ENCODE results near the gene NOTUM.
"Not testable (repeated sequence)": the region's sequence is repeated elsewhere in the genome, so short reads cannot be mapped to it uniquely, and the experiment has no call there.

NOTUM gene

DNA sequence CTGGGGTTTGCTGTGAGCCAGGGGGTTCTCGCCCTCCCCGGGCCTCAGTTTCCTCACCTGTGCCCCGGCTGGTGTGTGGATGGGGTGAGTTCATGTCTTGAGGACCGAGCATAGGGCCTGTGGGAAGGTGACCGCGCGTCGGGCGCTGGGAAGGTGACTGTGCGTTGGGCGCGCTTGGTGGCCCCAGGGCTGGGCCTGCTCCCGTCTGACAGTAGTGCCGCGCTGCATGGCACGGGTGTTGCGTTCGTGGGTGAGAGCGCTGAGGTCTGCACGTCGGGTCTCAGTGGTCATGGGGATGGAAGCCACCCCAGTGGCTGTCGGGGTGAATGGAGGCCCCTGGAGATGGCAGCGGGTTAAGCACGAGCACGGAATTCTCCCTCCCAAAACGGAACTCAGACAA is 25.6 kb upstream of the NOTUM start:
- no peak overlapping the region for H3K27ac ChIP-seq (ENCODE audit: low read length)

DNA sequence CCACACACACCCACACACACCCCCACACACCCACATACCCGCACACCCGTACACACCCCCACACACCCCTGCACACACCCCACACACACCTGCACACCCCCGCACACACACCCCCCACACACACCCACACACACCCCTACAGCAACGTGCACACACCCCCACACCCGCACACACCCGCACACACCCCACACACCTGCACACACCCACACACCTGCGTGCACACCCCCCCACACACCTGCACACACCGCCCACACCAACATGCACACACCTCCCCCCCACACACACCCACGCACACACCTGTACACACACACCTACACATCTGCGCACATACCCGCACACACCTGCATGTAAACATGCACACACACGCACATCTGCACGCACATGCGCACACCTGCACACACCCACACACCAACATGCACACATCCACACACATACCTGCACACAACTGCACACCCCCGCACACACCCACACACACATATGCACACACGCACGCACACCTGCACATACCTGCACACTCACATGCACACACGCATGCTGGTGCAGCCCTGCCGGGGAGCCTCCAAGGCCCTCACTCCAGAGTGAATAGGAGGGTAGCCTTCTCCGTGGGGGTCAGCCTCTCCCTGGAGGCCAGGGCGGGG is 23.9 kb upstream of the NOTUM start:
- no peaks in the 10 kb centered on the region for H3K4me1 ChIP-seq (ENCODE audit: control insufficient read depth, insufficient read depth, low read length)
- no peak overlapping the region for H3K4me3 ChIP-seq (ENCODE audit: low read length)
- DNase-seq (ENCODE audit: low read depth, low spot score) = no peak
- H3K9me3 ChIP-seq (ENCODE audit: control insufficient read depth, insufficient read depth, low read length) = no peaks in the 10 kb centered on the region
- H3K27ac ChIP-seq (ENCODE audit: low read length) = no peak overlapping the region
- 100% methylated on average over 11 of the region's 21 CpGs for WGBS (ENCODE audit: insufficient coverage, insufficient read length)
- H3K36me3 ChIP-seq (ENCODE audit: control insufficient read depth, insufficient read depth, low read length) = peaks cover 26% of the 10 kb centered on the region
- H3K27me3 ChIP-seq (ENCODE audit: control insufficient read depth, insufficient read depth, low read length) = no peaks in the 10 kb centered on the region

More for the DNA sequence above, 25.6 kb upstream of the NOTUM start:
- Histone ChIP-seq H3K36me3 (ENCODE audit: control insufficient read depth, insufficient read depth, low read length) (peaks cover 24% of the 10 kb centered on the region), H3K4me1 (ENCODE audit: control insufficient read depth, insufficient read depth, low read length) (peaks cover 4% of the 10 kb centered on the region), H3K9me3 (ENCODE audit: control insufficient read depth, insufficient read depth, low read length) (no peaks in the 10 kb centered on the region), H3K4me3 (ENCODE audit: low read length) (no peak overlapping the region), H3K27me3 (ENCODE audit: control insufficient read depth, insufficient read depth, low read length) (no peaks in the 10 kb centered on the region)
- DNase-seq (ENCODE audit: low read depth, low spot score) = no peak
- WGBS (ENCODE audit: insufficient coverage, insufficient read length) = no CpG with 5 or more reads among the region's 26 CpGs

DNA sequence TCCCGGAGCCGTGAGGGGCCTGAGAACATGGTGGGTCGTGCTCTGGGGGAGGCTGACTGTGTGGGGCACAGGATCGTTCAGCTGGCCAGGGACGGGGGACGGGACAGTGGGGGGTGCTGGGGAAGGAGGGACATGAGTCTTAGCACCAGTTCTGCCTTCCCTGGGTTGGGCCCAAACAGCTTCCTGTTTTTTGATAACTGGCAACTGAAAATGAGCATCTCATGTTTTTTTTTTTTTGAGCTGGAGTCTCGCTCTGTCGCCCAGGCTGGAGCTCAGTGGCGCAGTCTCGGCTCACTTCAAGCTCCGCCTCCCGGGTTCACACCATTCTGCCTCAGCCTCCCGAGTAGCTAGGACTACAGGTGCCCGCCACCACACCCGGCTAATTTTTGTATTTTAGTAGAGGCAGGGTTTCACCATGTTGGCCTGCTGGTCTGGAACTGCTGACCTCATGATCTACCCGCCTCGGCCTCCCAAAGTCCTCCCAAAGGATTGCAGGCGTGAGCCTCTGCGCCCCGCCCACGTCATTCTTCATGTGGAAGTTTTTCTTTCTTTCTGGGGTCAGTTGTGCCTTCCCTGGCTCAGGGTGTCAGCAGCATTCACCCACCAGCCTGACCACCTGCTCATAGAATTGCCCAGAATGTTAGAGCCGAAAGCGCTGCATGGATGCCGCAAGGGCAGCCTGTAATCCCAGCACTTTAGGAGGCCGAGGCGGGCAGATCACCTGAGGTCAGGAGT is 22.8 kb upstream of the NOTUM start:
- WGBS (ENCODE audit: insufficient coverage, insufficient read length) = no CpG with 5 or more reads among the region's 26 CpGs
- H3K4me3 ChIP-seq (ENCODE audit: low read length) = no peak overlapping the region; the same call in 1 of the 2 replicates
- H3K27ac ChIP-seq (ENCODE audit: low read length) = no peak overlapping the region
- peaks cover 24% of the 10 kb centered on the region for H3K36me3 ChIP-seq (ENCODE audit: control insufficient read depth, insufficient read depth, low read length)
- no peaks in the 10 kb centered on the region for H3K27me3 ChIP-seq (ENCODE audit: control insufficient read depth, insufficient read depth, low read length)
- H3K9me3 ChIP-seq (ENCODE audit: control insufficient read depth, insufficient read depth, low read length) = no peaks in the 10 kb centered on the region
- H3K4me1 ChIP-seq (ENCODE audit: control insufficient read depth, insufficient read depth, low read length) = no peaks in the 10 kb centered on the region
- no peak for DNase-seq (ENCODE audit: low read depth, low spot score)

- no CpG with 5 or more reads among the region's 35 CpGs for WGBS (ENCODE audit: insufficient coverage, insufficient read length)
- Histone ChIP-seq H3K4me3 (ENCODE audit: low read length) (no peak overlapping the region; the same call in 1 of the 2 replicates), H3K4me1 (ENCODE audit: control insufficient read depth, insufficient read depth, low read length) (no peaks in the 10 kb centered on the region), H3K27ac (ENCODE audit: low read length) (no peak overlapping the region), H3K27me3 (ENCODE audit: control insufficient read depth, insufficient read depth, low read length) (no peaks in the 10 kb centered on the region), H3K9me3 (ENCODE audit: control insufficient read depth, insufficient read depth, low read length) (no peaks in the 10 kb centered on the region), H3K36me3 (ENCODE audit: control insufficient read depth, insufficient read depth, low read length) (peaks cover 24% of the 10 kb centered on the region)
- DNase-seq (ENCODE audit: low read depth, low spot score) = no peak
These were observed 22.1 kb upstream of the NOTUM start for GRCh38 chr17:81983011-81983638.

GRCh38 chr17:81981511-81981910 is 20.5 kb upstream of the NOTUM start:
- not testable (repeated sequence) for H3K27me3 ChIP-seq (ENCODE audit: control insufficient read depth, insufficient read depth, low read length); H3K4me1 ChIP-seq (ENCODE audit: control insufficient read depth, insufficient read depth, low read length); H3K9me3 ChIP-seq (ENCODE audit: control insufficient read depth, insufficient read depth, low read length); H3K4me3 ChIP-seq (ENCODE audit: low read length); H3K27ac ChIP-seq (ENCODE audit: low read length); DNase-seq (ENCODE audit: low read depth, low spot score)
- WGBS (ENCODE audit: insufficient coverage, insufficient read length) = no CpG with 5 or more reads among the region's 12 CpGs
- peaks cover 21% of the 10 kb centered on the region for H3K36me3 ChIP-seq (ENCODE audit: control insufficient read depth, insufficient read depth, low read length)

DNA sequence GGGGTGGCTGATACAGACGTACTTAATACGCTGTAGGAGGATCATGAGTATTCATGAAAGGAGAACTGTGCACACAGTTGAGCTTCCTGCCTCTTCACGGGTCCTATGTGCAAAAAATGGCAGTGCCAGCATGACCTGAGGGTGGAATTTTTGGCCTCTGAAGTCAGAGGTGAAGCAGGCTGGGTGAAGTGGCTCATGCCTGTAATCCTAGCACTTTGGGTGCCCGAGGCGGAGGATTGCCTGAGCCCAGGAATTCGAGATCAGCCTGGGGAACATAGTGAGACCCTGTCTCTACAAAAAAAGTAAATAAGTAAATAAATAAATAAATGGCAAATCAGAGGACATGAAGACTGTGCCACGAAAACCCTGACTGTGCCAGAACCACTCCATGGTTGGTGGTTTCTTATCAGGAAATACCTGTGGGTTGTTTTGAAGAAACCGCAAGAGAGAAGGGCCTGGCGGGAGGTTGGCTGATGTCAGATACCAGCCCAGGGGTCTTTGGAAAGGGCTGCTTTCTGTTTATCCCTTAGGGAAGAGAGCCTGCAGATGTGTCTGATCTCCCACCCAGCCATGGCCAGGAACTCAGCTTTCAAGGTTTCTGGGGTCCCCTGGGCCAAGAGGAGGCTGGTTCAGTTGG is 19.8 kb upstream of the NOTUM start:
- Histone ChIP-seq H3K36me3 (ENCODE audit: control insufficient read depth, insufficient read depth, low read length) (peaks cover 21% of the 10 kb centered on the region), H3K27me3 (ENCODE audit: control insufficient read depth, insufficient read depth, low read length) (no peaks in the 10 kb centered on the region; the same call in 1 of the 2 replicates), H3K9me3 (ENCODE audit: control insufficient read depth, insufficient read depth, low read length) (no peaks in the 10 kb centered on the region), H3K4me1 (ENCODE audit: control insufficient read depth, insufficient read depth, low read length) (no peaks in the 10 kb centered on the region), H3K27ac (ENCODE audit: low read length) (no peak overlapping the region), H3K4me3 (ENCODE audit: low read length) (no peak overlapping the region)
- no CpG with 5 or more reads among the region's 9 CpGs for WGBS (ENCODE audit: insufficient coverage, insufficient read length)
- DNase-seq (ENCODE audit: low read depth, low spot score) = no peak

- no peak for DNase-seq (ENCODE audit: low read depth, low spot score)
- Histone ChIP-seq H3K9me3 (ENCODE audit: control insufficient read depth, insufficient read depth, low read length) (no peaks in the 10 kb centered on the region), H3K4me1 (ENCODE audit: control insufficient read depth, insufficient read depth, low read length) (no peaks in the 10 kb centered on the region), H3K27ac (ENCODE audit: low read length) (no peak overlapping the region), H3K27me3 (ENCODE audit: control insufficient read depth, insufficient read depth, low read length) (no peaks in the 10 kb centered on the region; the same call in 1 of the 2 replicates), H3K36me3 (ENCODE audit: control insufficient read depth, insufficient read depth, low read length) (peaks cover 16% of the 10 kb centered on the region), H3K4me3 (ENCODE audit: low read length) (no peak overlapping the region)
- WGBS (ENCODE audit: insufficient coverage, insufficient read length) = no CpG with 5 or more reads among the region's 4 CpGs
These were observed 19.1 kb upstream of the NOTUM start for GRCh38 chr17:81980122-81980521.

DNA sequence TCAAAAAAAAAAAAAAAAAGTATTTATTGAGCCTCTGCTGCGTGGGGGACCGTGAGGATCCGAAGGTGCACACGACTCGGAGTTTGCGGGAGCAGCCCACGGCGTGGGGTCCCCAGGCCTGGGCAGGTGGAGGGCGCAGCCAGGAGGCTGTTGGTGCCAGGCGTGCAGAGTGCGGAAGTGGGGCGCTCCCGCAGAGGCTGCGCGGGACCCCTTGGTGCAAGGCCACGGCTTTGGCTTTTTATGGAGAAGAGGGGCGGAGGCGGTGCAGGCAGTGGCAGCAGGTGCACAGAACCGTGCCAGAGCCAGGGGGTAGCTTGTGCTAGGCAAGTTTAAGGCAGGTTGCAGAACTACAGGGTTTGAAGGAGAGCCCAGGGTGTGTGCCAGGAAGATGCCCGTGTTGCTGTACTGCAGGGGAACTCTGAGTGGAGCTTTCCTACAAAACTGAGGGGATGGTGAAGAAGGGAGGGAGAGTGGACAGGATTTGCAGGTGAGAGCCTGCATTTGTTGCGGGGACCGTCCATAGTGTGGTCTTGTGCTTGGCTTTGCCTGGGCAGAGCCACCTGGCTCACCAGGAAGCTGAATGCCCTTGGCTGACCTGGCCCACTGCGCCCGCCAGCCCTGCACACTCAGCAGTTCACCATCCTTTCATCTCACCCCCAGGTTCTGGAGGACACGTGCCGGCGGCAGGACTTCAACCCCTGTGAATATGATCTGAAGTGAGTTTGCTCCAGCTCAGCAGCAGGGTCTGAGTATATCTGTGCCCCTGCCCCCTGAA is 17.7 kb upstream of the NOTUM start:
- Histone ChIP-seq H3K27ac (ENCODE audit: low read length) (no peak overlapping the region), H3K4me1 (ENCODE audit: control insufficient read depth, insufficient read depth, low read length) (no peaks in the 10 kb centered on the region)
- WGBS (ENCODE audit: insufficient coverage, insufficient read length) = no CpG with 5 or more reads among the region's 27 CpGs

DNA sequence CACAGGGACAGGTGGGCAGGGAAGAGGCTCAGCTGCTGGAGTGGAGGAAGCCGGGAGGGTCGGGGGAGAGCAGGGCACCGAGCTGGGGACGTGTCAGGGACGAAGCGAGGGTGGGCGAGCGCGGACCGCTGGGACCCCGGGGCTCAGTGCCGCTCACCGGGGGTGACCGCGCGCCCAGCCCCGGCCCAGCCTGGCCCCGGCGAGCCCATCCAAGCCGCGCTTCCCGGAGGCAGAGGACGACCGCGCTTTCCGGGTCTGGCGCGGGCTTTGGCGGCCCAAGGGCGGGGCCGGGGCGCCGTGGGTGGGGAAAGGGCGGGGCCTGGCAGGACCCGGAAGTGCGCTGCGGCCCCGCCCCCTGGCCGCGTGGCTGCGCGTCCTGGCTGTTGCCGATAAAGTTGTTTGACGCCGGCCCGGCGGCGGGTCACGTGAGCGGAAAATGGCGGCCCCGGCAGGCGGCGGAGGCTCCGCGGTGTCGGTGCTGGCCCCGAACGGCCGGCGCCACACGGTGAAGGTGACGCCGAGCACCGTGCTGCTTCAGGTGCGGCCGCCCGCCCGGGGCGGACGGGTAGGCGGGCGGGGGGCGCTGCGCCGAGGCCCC is 16.3 kb upstream of the NOTUM start, which contains the start of gene ASPSCR1:
Gene ASPSCR1, plus strand, starts transcription at position 419 of the 598 bp plus-strand sequence. Its CDS starts 18 bp downstream, at position 437.
- Histone ChIP-seq H3K36me3 (ENCODE audit: control insufficient read depth, insufficient read depth, low read length) (0 out of 2 replicates have a peak, but pooled peaks cover 2% of the 10 kb centered on the region), H3K27ac (ENCODE audit: low read length) (no peak within 1 kb of the TSS), H3K4me1 (ENCODE audit: control insufficient read depth, insufficient read depth, low read length) (no peaks in the 10 kb centered on the region), H3K4me3 (ENCODE audit: low read length) (peak within 1 kb of the TSS; percentile 77), H3K27me3 (ENCODE audit: control insufficient read depth, insufficient read depth, low read length) (no peaks in the 10 kb centered on the region; the same call in 1 of the 2 replicates), H3K9me3 (ENCODE audit: control insufficient read depth, insufficient read depth, low read length) (no peaks in the 10 kb centered on the region)
- no CpG with 5 or more reads among the region's 76 CpGs for WGBS (ENCODE audit: insufficient coverage, insufficient read length)
- no peak for DNase-seq (ENCODE audit: low read depth, low spot score)

More for the DNA sequence above, 17.7 kb upstream of the NOTUM start:
- Histone ChIP-seq H3K9me3 (ENCODE audit: control insufficient read depth, insufficient read depth, low read length) (no peaks in the 10 kb centered on the region), H3K27me3 (ENCODE audit: control insufficient read depth, insufficient read depth, low read length) (no peaks in the 10 kb centered on the region; the same call in 1 of the 2 replicates), H3K4me3 (ENCODE audit: low read length) (0 out of 2 replicates have a peak overlapping the region, but pooled peaks have one; percentile 18), H3K36me3 (ENCODE audit: control insufficient read depth, insufficient read depth, low read length) (peaks cover 6% of the 10 kb centered on the region; the same call in 1 of the 2 replicates)
- no peak for DNase-seq (ENCODE audit: low read depth, low spot score)
